ENCODE measurements around the gene INTS3. TPM values are rescaled to one million over a fixed set of nuclear protein-coding genes. Genes with fewer than 3 reads are reported as not detected.

The INTS3 gene
- total and polyA plus RNA-seq, 12 donors = 25.4 to 46.1 (median 31.1) TPM

DNA sequence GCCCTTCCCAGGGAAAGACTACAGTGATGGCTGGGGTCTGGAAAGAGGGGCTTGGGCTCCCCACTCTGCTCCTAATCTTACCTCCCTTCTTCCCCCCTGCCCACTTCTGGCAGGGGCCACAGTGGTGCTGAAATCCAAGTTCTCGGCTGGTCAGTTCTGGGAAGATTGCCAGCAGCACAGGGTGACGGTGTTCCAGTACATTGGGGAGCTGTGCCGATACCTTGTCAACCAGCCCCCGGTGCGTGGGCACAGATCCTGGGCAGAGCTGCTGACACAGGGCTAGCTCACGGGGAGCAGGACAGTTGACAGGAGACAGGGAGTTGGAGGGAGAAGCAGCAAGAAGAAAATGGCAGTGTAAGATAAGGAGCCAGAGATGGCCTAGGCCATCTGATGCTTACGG is 49.8 kb downstream of the INTS3 start:
- H3K27ac ChIP-seq = no peak overlapping the region
- H3K4me3 ChIP-seq = peak overlapping the region in 1 of 10 donors; percentile 86
- no peaks in the 10 kb centered on the region for H3K27me3 ChIP-seq
- H3K9me3 ChIP-seq = no peaks in the 10 kb centered on the region
- H3K4me1 ChIP-seq = peaks cover 23 to 78% (median 62%) of the 10 kb centered on the region in 9 donors
- no peak for DNase-seq
- ATAC-seq = peak in 2 of 8 donors; percentile 14
- H3K36me3 ChIP-seq = peaks cover 0 to 28% (median under 1%) of the 10 kb centered on the region in 9 donors
- 45 to 47% methylated on average over 7 of the region's 7 CpGs for WGBS, 2 donors
- TF ChIP-seq, protein P1, sequence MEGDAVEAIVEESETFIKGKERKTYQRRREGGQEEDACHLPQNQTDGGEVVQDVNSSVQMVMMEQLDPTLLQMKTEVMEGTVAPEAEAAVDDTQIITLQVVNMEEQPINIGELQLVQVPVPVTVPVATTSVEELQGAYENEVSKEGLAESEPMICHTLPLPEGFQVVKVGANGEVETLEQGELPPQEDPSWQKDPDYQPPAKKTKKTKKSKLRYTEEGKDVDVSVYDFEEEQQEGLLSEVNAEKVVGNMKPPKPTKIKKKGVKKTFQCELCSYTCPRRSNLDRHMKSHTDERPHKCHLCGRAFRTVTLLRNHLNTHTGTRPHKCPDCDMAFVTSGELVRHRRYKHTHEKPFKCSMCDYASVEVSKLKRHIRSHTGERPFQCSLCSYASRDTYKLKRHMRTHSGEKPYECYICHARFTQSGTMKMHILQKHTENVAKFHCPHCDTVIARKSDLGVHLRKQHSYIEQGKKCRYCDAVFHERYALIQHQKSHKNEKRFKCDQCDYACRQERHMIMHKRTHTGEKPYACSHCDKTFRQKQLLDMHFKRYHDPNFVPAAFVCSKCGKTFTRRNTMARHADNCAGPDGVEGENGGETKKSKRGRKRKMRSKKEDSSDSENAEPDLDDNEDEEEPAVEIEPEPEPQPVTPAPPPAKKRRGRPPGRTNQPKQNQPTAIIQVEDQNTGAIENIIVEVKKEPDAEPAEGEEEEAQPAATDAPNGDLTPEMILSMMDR (IDR thresholded peaks at IDR 0.05) = no peak
- intact Hi-C loops (cut with DNase I) = no loop called here

DNA sequence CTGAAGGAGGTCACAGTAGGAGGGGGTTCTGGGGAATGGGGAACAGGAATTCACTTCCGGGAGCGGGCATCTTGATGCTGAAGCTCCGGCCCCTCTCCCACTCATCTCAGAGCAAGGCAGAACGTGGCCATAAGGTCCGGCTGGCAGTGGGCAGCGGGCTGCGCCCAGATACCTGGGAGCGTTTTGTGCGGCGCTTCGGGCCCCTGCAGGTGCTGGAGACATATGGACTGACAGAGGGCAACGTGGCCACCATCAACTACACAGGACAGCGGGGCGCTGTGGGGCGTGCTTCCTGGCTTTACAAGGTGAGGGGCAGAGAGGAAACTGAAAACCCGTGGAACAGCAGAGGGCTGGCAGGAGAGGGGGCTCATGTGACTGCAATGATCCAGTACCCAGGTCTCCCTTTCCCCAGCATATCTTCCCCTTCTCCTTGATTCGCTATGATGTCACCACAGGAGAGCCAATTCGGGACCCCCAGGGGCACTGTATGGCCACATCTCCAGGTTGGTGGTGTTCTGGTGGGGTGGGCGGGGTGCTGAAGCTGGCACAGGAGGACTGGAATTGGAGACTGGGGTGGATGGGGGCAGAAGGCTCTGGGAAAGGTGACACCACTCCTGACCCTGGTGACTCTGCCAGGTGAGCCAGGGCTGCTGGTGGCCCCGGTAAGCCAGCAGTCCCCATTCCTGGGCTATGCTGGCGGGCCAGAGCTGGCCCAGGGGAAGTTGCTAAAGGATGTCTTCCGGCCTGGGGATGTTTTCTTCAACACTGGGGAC is 50.4 kb downstream of the INTS3 start:
- TF ChIP-seq, protein P1 (IDR thresholded peaks at IDR 0.05) = no peak
- Histone ChIP-seq H3K9me3 (no peaks in the 10 kb centered on the region), H3K27me3 (no peaks in the 10 kb centered on the region), H3K36me3 (peaks cover 0 to 23% (median 0%) of the 10 kb centered on the region in 9 donors), H3K4me1 (peaks cover 19 to 78% (median 60%) of the 10 kb centered on the region in 9 donors), H3K27ac (no peak overlapping the region), H3K4me3 (no peak overlapping the region)
- intact Hi-C loops (cut with DNase I) = no loop called here
- DNase-seq (no peak), ATAC-seq (no peak)
- 92% methylated on average over 22 of the region's 22 CpGs for WGBS, 2 donors

DNA sequence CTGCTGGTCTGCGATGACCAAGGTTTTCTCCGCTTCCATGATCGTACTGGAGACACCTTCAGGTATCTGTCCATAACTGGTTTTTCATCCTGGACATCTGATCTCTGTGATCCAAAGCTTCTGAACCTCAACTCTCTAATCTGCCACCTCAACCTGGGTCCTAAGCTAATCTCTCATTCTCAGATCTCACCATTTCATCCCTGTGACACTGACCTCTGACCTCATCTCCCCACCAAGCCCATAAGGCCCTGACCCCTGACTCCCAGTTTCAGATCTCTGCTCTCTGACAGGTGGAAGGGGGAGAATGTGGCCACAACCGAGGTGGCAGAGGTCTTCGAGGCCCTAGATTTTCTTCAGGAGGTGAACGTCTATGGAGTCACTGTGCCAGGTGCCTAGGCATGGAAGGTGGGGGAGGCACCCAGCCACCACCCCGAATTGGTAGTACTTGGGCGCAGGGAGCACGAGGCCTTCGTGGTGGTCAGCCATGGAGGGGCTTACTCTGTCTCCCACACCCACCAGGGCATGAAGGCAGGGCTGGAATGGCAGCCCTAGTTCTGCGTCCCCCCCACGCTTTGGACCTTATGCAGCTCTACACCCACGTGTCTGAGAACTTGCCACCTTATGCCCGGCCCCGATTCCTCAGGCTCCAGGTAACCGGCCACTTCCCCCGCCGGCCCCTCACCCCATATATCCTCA is 51.1 kb downstream of the INTS3 start:
- peaks cover 0 to 19% (median 0%) of the 10 kb centered on the region in 9 donors for H3K36me3 ChIP-seq
- 88 to 93% methylated on average over 18 of the region's 18 CpGs for WGBS, 2 donors
- H3K4me3 ChIP-seq = no peak overlapping the region
- intact Hi-C loops (cut with DNase I) = no loop called here
- TF ChIP-seq, protein P1 (IDR thresholded peaks at IDR 0.05) = no peak
- H3K4me1 ChIP-seq = peaks cover 16 to 73% (median 54%) of the 10 kb centered on the region in 9 donors
- no peak overlapping the region for H3K27ac ChIP-seq
- no peaks in the 10 kb centered on the region for H3K9me3 ChIP-seq
- no peaks in the 10 kb centered on the region for H3K27me3 ChIP-seq
- no peak for DNase-seq
- ATAC-seq = no peak

DNA sequence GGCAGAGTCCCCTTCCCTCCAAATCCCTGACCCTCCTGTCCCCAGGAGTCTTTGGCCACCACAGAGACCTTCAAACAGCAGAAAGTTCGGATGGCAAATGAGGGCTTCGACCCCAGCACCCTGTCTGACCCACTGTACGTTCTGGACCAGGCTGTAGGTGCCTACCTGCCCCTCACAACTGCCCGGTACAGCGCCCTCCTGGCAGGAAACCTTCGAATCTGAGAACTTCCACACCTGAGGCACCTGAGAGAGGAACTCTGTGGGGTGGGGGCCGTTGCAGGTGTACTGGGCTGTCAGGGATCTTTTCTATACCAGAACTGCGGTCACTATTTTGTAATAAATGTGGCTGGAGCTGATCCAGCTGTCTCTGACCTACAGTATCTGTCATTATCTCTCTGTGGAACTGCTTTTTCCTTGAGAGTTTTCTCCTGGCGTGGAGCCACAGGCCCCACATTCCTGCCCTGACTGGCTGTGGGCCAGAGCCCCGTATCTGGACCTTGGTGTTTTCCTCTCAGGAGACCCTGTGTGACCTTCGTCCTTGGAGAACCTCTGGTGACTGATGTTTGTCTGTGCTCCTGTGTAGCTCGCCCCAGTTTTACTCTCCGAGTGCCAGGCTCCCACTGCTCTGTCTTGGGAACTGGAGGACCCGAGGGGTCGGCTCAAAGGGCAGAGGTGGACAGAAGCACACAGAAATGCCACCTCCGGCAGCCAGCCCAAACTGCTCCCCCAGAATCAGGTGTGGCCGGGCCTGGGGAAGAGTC is 52.1 kb downstream of the INTS3 start:
- ATAC-seq = no peak
- 45 to 49% methylated on average over 17 of the region's 17 CpGs for WGBS, 2 donors
- Histone ChIP-seq H3K9me3 (no peaks in the 10 kb centered on the region), H3K36me3 (peaks cover 0 to 19% (median 0%) of the 10 kb centered on the region in 9 donors), H3K4me1 (peaks cover 12 to 66% (median 44%) of the 10 kb centered on the region in 9 donors), H3K27me3 (no peaks in the 10 kb centered on the region), H3K4me3 (no peak overlapping the region), H3K27ac (peak overlapping the region in 2 of 10 donors; percentile 0 to 48)
- intact Hi-C loops (cut with DNase I) = no loop called here
- TF ChIP-seq, protein P1 (IDR thresholded peaks at IDR 0.05) = no peak
- DNase-seq = peak in 1 of 2 donors; percentile 54

Data from heart right ventricle (tissue), 16 donors.